HG02588 (cell line): ENCODE data around the gene NARF.

Experiments
- ATAC-seq: cut with Tn5 transposase; IDR thresholded peaks from one replicate; pipeline ENCODE4 v1.9.1; 2021; ENCODE audit warnings: mild to moderate bottlenecking, moderate library complexity; ENCODE audit not compliant: unreplicated experiment

The NARF gene

GRCh38 chr17:82433560-82434215, 24.9 kb upstream of the NARF start:
- ATAC-seq: no peak

DNA sequence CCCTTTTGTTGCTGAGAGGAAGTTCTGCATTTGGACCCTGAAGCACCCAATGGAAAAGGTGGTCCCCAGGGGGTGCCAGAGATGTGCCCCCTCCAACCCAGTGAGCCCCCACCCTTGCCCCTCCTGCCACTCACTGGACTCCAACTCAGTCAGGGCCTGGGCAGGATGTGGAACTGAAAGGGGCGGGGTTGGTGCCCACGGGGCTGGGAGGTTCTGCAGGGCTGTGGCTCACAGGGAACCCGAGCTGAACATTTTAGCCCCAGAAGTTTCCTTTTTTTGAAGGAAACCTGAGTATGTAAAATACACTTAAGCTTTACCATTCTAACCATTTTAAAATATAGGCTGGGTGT, 24.4 kb upstream of the NARF start:
- ATAC-seq: no peak

GRCh38 chr17:82435103-82435502, 23.4 kb upstream of the NARF start:
- ATAC-seq: no peak

DNA sequence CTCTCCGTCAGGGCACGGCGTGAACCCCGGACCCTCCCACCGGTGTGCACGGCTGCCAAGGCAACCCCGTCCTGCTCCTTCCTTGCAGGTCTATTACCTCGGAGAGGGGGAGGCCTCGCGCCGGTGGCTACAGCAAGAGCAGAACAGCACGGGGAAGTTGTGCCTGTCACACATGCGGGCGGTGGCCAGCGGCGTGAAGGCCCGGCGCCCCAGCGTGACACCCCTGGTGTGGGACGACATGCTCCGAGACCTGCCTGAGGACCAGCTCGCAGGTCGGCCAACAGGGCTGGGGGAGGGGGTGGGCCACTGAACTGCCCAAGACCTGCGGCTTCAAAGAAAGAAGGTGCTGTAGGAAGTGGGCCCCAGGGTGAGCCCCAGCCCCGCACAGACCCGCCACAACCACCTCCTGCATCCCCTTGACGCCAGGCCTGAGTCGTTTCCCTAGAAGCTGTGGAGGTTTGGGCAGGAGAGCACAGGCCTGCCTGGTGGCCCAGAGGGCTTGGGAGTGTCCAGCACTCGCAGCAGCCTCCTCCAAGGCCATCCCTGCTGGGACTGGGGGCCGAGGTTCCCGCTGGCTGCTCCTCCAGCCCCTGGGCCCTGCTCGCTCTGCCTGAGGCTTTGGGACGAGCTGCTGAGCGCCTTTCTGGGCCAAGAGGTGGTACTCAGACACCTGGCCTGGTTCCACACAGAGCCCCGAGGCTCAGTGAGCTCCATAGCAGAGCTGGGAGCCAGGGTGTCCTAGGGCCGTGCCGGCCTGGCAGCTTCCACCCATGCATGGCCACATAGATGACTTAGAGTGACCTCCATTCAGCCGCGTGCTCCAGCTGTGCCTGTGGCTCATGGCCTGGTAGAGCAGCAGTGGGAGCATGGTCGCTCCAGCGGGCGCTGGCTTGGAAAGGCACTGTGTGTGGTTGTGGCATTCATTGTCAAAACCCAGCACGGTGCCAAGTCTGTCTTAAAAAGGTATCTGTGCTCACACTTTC, 22.6 kb upstream of the NARF start:
- ATAC-seq: no peak

- ATAC-seq: no peak
Observed at GRCh38 chr17:82436601-82437324, 21.8 kb upstream of the NARF start.

DNA sequence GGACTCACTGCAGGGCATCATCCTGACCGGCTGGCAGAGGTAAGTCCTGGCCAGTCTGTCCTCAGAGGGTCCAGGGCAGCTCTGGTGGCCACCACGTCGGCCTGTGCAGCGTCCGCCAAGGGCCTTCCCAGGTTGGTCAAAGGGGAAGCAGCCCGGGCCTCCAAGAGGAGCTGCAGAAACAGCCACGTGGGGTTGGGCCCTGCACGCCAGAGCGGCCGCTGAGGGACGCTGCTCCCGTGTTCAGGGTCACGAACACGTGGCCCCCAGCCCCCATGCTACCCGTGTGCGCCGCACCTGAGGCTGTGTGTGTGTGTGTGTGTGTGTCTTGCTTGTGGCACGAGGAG, 21.2 kb upstream of the NARF start:
- ATAC-seq: no peak

- ATAC-seq: no peak
Observed at GRCh38 chr17:82438401-82439193, 19.9 kb upstream of the NARF start.

GRCh38 chr17:82439194-82439828, 19.2 kb upstream of the NARF start:
- ATAC-seq: no peak

- no peak for ATAC-seq
Observed at GRCh38 chr17:82439829-82440365, 18.6 kb upstream of the NARF start.

GRCh38 chr17:82440469-82440981, 18.0 kb upstream of the NARF start:
- no peak for ATAC-seq

GRCh38 chr17:82440991-82441627, 17.4 kb upstream of the NARF start:
- no peak for ATAC-seq

DNA sequence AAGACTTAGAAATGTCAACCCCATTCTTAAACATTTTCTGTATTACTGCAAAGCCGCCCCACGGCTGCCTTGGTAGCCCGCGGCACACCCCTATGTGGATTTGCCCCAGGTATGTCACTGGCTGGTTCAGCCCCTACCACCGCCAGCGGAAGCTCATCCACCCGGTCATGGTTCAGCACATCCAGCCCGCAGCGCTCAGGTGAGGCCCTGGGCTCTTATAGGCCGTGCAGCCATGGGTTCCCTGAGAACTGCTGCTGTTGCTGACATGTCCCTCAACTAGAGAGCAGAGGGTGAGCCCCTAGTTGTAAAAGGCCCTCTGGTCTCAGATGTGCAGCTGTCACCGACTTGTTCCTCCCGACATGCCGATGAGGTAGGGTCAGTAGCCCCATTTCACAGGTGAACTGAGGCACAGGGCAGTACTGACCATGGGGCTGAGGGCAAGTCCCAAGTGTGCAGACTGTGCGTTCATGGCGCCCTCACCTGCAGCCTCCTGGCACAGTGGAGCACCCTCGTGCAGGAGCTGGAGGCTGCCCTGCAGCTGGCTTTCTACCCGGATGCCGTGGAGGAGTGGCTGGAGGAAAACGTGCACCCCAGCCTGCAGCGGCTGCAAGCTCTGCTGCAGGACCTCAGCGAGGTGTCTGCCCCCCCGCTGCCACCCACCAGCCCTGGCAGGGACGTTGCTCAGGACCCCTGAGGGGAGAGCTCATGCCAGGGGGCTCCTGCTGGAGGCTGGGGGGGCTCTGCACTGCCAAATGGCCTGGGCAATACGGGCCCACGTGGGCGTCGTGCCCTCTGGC, 16.7 kb upstream of the NARF start:
- no peak for ATAC-seq

- ATAC-seq: no peak
Observed at GRCh38 chr17:82442643-82443464, 15.7 kb upstream of the NARF start.

DNA sequence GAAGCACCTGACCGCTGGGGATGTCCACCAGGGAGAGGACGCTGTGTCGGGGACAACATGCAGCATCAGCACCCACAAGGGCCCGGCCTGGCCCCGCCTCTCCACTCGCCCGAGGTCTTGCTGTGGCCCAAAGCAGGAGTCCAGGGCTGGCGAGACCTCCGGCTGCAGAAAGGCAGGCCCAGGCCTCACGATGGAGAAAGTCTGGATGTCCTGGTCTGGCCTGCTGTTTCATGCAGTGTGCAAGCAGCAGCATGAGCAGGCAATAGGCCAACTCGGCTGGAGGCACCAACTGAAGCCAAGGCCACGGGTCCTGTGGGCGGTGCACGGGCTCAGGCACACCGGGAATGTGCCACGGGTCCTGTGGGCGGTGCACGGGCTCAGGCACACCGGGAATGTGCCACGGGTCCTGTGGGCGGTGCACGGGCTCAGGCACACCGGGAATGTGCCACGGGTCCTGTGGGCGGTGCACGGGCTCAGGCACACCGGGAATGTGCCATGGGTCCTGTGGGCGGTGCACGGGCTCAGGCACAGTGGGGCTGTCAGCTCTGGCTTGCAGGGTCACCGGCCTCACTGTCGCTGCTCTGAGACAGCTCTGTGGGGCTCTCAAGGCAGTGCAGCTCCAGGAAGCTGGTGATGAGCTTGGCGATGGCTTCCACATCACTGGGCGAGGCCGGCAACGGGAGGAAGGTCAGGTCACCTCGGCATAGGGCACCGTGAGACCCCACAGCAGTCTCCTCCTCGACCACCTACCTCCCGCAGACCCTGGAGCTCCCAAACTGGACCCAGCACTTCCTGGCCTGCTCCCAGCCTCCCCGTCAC, 14.9 kb upstream of the NARF start:
- ATAC-seq: no peak

GRCh38 chr17:82444284-82444893, 14.2 kb upstream of the NARF start:
- ATAC-seq: no peak

- no peak for ATAC-seq
Observed at GRCh38 chr17:82444941-82445521, 13.5 kb upstream of the NARF start.
